HUES64 (cell line): Measurements from ENCODE around the gene PITPNM3.
"Not testable (repeated sequence)": the region's sequence is repeated elsewhere in the genome, so short reads cannot be mapped to it uniquely, and the experiment has no call there.

ENCODE experiments used
- H3K27ac ChIP-seq: 2 replicates; pipeline ENCODE4 v1.7.0; 2013; ENCODE audit warnings: low read depth, low read length, inconsistent platforms
- H3K27me3 ChIP-seq: 2 replicates; pipeline ENCODE4 v1.6.1; 2013; ENCODE audit warnings: mild to moderate bottlenecking, low read length; ENCODE audit not compliant: insufficient read depth
- H3K36me3 ChIP-seq: 2 replicates; pipeline ENCODE4 v1.6.1; 2013; ENCODE audit warnings: mild to moderate bottlenecking, low read length; ENCODE audit not compliant: insufficient read depth
- H3K4me1 ChIP-seq: 2 replicates; pipeline ENCODE4 v1.6.1; 2013; ENCODE audit warnings: mild to moderate bottlenecking, low read length, moderate library complexity; ENCODE audit not compliant: insufficient read depth
- H3K4me3 ChIP-seq: 2 replicates; pipeline ENCODE4 v1.5.1; 2013; ENCODE audit warnings: mild to moderate bottlenecking, low read length, moderate library complexity
- H3K9ac ChIP-seq: 2 replicates; pipeline ENCODE4 v1.6.1; 2013; ENCODE audit warnings: mild to moderate bottlenecking, low read depth, low read length
- H3K9me3 ChIP-seq: 2 replicates; pipeline ENCODE4 v1.6.1; 2013; ENCODE audit warnings: low read depth, low read length; ENCODE audit not compliant: insufficient read depth
- WGBS: fragments of 150-250, 120-280 bp; methylation state at CpG from one replicate; pipeline ENCODE4 v1.1.7; 2013; ENCODE audit warnings: missing lambda C conversion rate; 5-methylcytosine and 5-hydroxymethylcytosine counted together

PITPNM3 gene

GRCh38 chr17:6487251-6488007, 68.9 kb downstream of the PITPNM3 start:
- 85% methylated on average over 13 of the region's 13 CpGs for WGBS
- no peak overlapping the region for H3K27ac ChIP-seq
- no peaks in the 10 kb centered on the region for H3K27me3 ChIP-seq
- no peaks in the 10 kb centered on the region for H3K9me3 ChIP-seq
- H3K4me3 ChIP-seq = no peak overlapping the region
- no peak overlapping the region for H3K9ac ChIP-seq
- H3K36me3 ChIP-seq = no peaks in the 10 kb centered on the region
- peaks cover 22% of the 10 kb centered on the region for H3K4me1 ChIP-seq

- Histone ChIP-seq H3K36me3 (no peaks in the 10 kb centered on the region), H3K9me3 (no peaks in the 10 kb centered on the region), H3K4me1 (peaks cover 22% of the 10 kb centered on the region), H3K9ac (no peak overlapping the region), H3K27ac (no peak overlapping the region), H3K4me3 (no peak overlapping the region), H3K27me3 (no peaks in the 10 kb centered on the region)
- 64% methylated on average over 5 of the region's 5 CpGs for WGBS
These were observed 70.5 kb downstream of the PITPNM3 start for GRCh38 chr17:6485646-6486412.

- no peak overlapping the region for H3K27ac ChIP-seq
- H3K4me1 ChIP-seq = peaks cover 22% of the 10 kb centered on the region
- no peaks in the 10 kb centered on the region for H3K9me3 ChIP-seq
- 94% methylated on average over 16 of the region's 16 CpGs for whole genome bisulfite sequencing
- no peak overlapping the region for H3K9ac ChIP-seq
- no peak overlapping the region for H3K4me3 ChIP-seq
- H3K36me3 ChIP-seq = no peaks in the 10 kb centered on the region
- H3K27me3 ChIP-seq = no peaks in the 10 kb centered on the region
These were observed 72.8 kb downstream of the PITPNM3 start for GRCh38 chr17:6483507-6483906.

- not testable (repeated sequence) for H3K9me3 ChIP-seq, H3K4me3 ChIP-seq, H3K27ac ChIP-seq, H3K9ac ChIP-seq, H3K27me3 ChIP-seq, H3K36me3 ChIP-seq
- peaks cover 17% of the 10 kb centered on the region for H3K4me1 ChIP-seq
- 90% methylated on average over 10 of the region's 10 CpGs for WGBS
These were observed 73.6 kb downstream of the PITPNM3 start for GRCh38 chr17:6482796-6483195.

GRCh38 chr17:6482105-6482455, 74.3 kb downstream of the PITPNM3 start:
- no peak overlapping the region for H3K27ac ChIP-seq

GRCh38 chr17:6480303-6480675, 76.1 kb downstream of the PITPNM3 start:
- H3K36me3 ChIP-seq = no peaks in the 10 kb centered on the region
- no peak overlapping the region for H3K9ac ChIP-seq
- no peak overlapping the region for H3K27ac ChIP-seq
- H3K27me3 ChIP-seq = no peaks in the 10 kb centered on the region
- no peaks in the 10 kb centered on the region for H3K9me3 ChIP-seq
- WGBS = 49% methylated on average over 9 of the region's 9 CpGs
- peaks cover 5% of the 10 kb centered on the region; the same call in 1 of the 2 replicates for H3K4me1 ChIP-seq
- no peak overlapping the region for H3K4me3 ChIP-seq

More at GRCh38 chr17:6482105-6482455, 74.3 kb downstream of the PITPNM3 start:
- Histone ChIP-seq H3K9ac (no peak overlapping the region), H3K36me3 (no peaks in the 10 kb centered on the region), H3K9me3 (no peaks in the 10 kb centered on the region), H3K27me3 (no peaks in the 10 kb centered on the region), H3K4me1 (peaks cover 14% of the 10 kb centered on the region), H3K4me3 (no peak overlapping the region)
- 92% methylated on average over 6 of the region's 6 CpGs for WGBS

- H3K27me3 ChIP-seq = no peaks in the 10 kb centered on the region
- no peak overlapping the region for H3K4me3 ChIP-seq
- no peak overlapping the region for H3K9ac ChIP-seq
- H3K27ac ChIP-seq = no peak overlapping the region
- no peaks in the 10 kb centered on the region for H3K9me3 ChIP-seq
- peaks cover 8% of the 10 kb centered on the region; the same call in 1 of the 2 replicates for H3K4me1 ChIP-seq
- H3K36me3 ChIP-seq = no peaks in the 10 kb centered on the region
- WGBS = 83% methylated on average over 12 of the region's 13 CpGs
These were observed 76.6 kb downstream of the PITPNM3 start for GRCh38 chr17:6479622-6480302.

GRCh38 chr17:6478486-6478885, 77.9 kb downstream of the PITPNM3 start:
- Histone ChIP-seq H3K4me3 (no peak overlapping the region), H3K27ac (no peak overlapping the region)

GRCh38 chr17:6477831-6478383, 78.4 kb downstream of the PITPNM3 start:
- H3K36me3 ChIP-seq = no peaks in the 10 kb centered on the region
- H3K27ac ChIP-seq = no peak overlapping the region
- no peaks in the 10 kb centered on the region for H3K27me3 ChIP-seq
- H3K9ac ChIP-seq = no peak overlapping the region
- H3K4me1 ChIP-seq = peaks cover 10% of the 10 kb centered on the region; the same call in 1 of the 2 replicates
- WGBS = 91% methylated on average over 14 of the region's 14 CpGs
- no peaks in the 10 kb centered on the region for H3K9me3 ChIP-seq
- no peak overlapping the region for H3K4me3 ChIP-seq

More at GRCh38 chr17:6478486-6478885, 77.9 kb downstream of the PITPNM3 start:
- Histone ChIP-seq H3K36me3 (no peaks in the 10 kb centered on the region), H3K4me1 (peaks cover 8% of the 10 kb centered on the region; the same call in 1 of the 2 replicates), H3K9me3 (no peaks in the 10 kb centered on the region), H3K27me3 (no peaks in the 10 kb centered on the region), H3K9ac (no peak overlapping the region)
- 93% methylated on average over 11 of the region's 11 CpGs for WGBS

GRCh38 chr17:6476810-6477179, 79.6 kb downstream of the PITPNM3 start:
- Histone ChIP-seq H3K9ac (no peak overlapping the region), H3K9me3 (no peaks in the 10 kb centered on the region), H3K4me3 (no peak overlapping the region), H3K36me3 (no peaks in the 10 kb centered on the region), H3K27ac (no peak overlapping the region), H3K4me1 (peaks cover 19% of the 10 kb centered on the region; the same call in 1 of the 2 replicates), H3K27me3 (no peaks in the 10 kb centered on the region)
- 93% methylated on average over 10 of the region's 10 CpGs for WGBS
